Stimulated activated CD4-positive, alpha-beta T cell treated with anti-CD3 and anti-CD28 coated beads, Interleukin-15, amount 100 ng/mL, for 24 hours (primary cell): Measurements from ENCODE around the gene DIS3L2.
"Not testable (repeated sequence)": the region's sequence is repeated elsewhere in the genome, so short reads cannot be mapped to it uniquely, and the experiment has no call there.

Experiments
- DNase-seq: peaks from one replicate; pipeline ENCODE4 v3.0.0-alpha.2; 2020

DIS3L2 gene

GRCh38 chr2:231928901-231929725 is 32.4 kb upstream of the DIS3L2 start:
- no peak for DNase-seq

GRCh38 chr2:231929961-231930592 is 31.4 kb upstream of the DIS3L2 start:
- DNase-seq: peak; percentile 50

GRCh38 chr2:231930593-231931281 is 30.8 kb upstream of the DIS3L2 start:
- no peak for DNase-seq

GRCh38 chr2:231931481-231931915 is 30.0 kb upstream of the DIS3L2 start:
- no peak for DNase-seq

GRCh38 chr2:231932711-231932970 is 28.9 kb upstream of the DIS3L2 start:
- DNase-seq: no peak

- no peak for DNase-seq
These were observed 28.3 kb upstream of the DIS3L2 start for GRCh38 chr2:231932985-231933915.

GRCh38 chr2:231933916-231934401 is 27.6 kb upstream of the DIS3L2 start:
- DNase-seq: no peak

GRCh38 chr2:231934441-231935206 is 26.9 kb upstream of the DIS3L2 start:
- DNase-seq: no peak

- no peak for DNase-seq
These were observed 26.3 kb upstream of the DIS3L2 start for GRCh38 chr2:231935207-231935524.

GRCh38 chr2:231935815-231936214 is 25.7 kb upstream of the DIS3L2 start:
- DNase-seq: no peak

GRCh38 chr2:231936491-231936890 is 25.0 kb upstream of the DIS3L2 start:
- no peak for DNase-seq

GRCh38 chr2:231937057-231937456 is 24.5 kb upstream of the DIS3L2 start:
- DNase-seq: no peak

GRCh38 chr2:231939022-231939421 is 22.5 kb upstream of the DIS3L2 start:
- DNase-seq: no peak

- no peak for DNase-seq
These were observed 20.7 kb upstream of the DIS3L2 start for GRCh38 chr2:231940795-231941194.

- no peak for DNase-seq
These were observed 19.8 kb upstream of the DIS3L2 start for GRCh38 chr2:231941673-231942072.

GRCh38 chr2:231942180-231942579 is 19.3 kb upstream of the DIS3L2 start:
- DNase-seq: no peak

- DNase-seq: no peak
These were observed 15.2 kb upstream of the DIS3L2 start for GRCh38 chr2:231946241-231946814.

- not testable (repeated sequence) for DNase-seq
These were observed 14.4 kb upstream of the DIS3L2 start for GRCh38 chr2:231947112-231947511.

GRCh38 chr2:231947694-231948093 is 13.8 kb upstream of the DIS3L2 start:
- DNase-seq: no peak

GRCh38 chr2:231951452-231952035 is 10.0 kb upstream of the DIS3L2 start:
- no peak for DNase-seq

GRCh38 chr2:231955758-231956472 is 5.6 kb upstream of the DIS3L2 start:
- DNase-seq: no peak
